T-helper 22 cell (primary cell): ENCODE results near the gene UPB1.

ENCODE experiments used
- DNase-seq: peaks from one replicate; pipeline ENCODE4 v3.0.0-alpha.2; 2020; ENCODE audit warnings: low read depth

Gene UPB1

DNA sequence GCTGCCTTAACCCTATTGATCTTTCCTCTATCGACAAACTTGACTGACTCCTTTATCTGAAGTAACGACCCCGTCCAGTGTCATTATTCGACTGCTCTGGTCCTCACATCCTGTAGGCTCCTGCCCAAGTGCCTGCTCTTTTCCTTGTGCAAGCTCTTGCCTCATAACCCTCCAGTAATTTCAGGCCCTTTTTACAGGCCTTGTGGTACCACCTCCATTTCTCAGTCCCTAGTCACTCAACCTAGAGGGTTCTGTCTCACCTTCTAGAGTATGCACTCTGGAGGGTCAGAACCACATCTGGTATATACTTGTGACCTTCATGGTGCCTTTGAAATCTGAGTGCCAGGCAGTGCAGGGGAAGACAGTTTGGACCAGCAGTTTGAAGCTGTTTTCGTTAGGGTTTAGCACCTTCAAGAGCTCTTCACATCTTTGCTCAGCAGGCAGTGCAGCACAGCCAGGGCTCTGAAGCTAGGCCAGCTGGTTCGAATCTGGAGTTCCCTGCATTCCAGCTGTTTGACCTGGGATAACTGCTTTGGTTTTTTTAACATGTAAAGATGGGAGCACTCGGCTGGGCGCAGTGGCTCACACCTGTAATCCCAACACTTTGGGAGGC lies 71.9 kb downstream of the UPB1 start:
- no peak for DNase-seq

DNA sequence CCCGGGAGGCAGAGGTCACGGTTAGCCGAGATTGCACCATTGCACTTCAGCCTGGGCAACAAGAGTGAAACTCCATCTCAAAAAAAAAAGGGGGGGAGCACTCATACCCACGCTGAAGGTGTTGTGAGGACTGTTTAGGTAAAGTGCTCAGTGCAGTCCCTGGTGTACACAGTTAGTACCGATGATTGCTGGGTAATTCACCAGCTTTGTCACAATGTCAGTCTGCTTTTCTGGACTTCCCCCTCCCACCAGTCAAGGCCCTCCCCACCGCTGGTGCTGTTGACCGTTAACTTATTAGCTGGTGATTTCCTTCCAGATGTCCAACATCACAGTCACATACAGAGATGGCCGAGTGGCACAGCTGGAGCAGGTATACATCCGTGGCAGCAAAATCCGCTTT lies 72.5 kb downstream of the UPB1 start:
- DNase-seq: no peak

DNA sequence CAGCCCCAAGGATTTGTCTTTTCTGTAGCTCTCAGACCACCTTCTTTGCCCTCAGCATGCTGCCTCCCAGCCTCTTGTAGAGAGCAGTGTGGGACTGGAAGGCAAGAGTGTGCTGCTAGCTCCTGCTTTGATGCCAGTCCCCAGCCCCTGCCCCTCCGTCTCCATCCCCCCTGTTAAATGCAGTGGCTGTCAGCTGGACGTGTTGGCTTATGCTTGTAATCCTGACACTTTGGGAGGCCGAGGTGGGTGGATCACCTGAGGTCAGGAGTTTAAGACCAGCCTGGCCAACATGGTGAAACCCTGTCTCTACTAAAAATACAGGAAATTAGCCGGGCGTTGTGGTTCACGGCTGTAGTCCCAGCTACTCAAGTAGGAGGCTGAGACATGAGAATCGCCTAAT lies 76.1 kb downstream of the UPB1 start:
- no peak for DNase-seq

DNA sequence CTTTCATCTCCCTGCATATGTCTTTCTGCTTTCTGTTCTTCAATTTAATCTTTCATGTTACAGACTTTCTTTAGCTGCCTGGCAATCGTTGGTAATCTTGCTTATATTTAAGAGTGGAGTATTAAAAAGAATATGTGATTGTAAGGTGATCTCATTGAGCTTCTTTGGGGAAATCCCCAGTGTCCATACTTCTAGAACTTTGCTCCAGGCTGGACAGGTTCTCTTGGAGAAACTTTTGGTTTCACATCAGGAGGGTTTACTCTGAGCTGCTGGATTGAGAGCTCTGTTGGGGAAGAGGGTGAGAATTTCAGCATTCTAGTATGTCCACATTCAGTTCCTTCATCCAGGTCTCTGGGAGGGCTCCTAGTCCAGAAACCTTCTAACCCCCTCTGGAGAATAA lies 81.6 kb downstream of the UPB1 start:
- no peak for DNase-seq
